Measurements from ENCODE around the gene SH3BGRL3. TPM values are rescaled to one million over a fixed set of nuclear protein-coding genes. Genes with fewer than 3 reads are reported as not detected.
A peak's percentile ranks its signal among the peaks of the same experiment; 100 is the strongest.
"Not testable (repeated sequence)": the region's sequence is repeated elsewhere in the genome, so short reads cannot be mapped to it uniquely, and the experiment has no call there.

The SH3BGRL3 gene
- 10 to 100 TPM; 10.3 to 16.9 (median 13.1) TPM for total RNA-seq

DNA sequence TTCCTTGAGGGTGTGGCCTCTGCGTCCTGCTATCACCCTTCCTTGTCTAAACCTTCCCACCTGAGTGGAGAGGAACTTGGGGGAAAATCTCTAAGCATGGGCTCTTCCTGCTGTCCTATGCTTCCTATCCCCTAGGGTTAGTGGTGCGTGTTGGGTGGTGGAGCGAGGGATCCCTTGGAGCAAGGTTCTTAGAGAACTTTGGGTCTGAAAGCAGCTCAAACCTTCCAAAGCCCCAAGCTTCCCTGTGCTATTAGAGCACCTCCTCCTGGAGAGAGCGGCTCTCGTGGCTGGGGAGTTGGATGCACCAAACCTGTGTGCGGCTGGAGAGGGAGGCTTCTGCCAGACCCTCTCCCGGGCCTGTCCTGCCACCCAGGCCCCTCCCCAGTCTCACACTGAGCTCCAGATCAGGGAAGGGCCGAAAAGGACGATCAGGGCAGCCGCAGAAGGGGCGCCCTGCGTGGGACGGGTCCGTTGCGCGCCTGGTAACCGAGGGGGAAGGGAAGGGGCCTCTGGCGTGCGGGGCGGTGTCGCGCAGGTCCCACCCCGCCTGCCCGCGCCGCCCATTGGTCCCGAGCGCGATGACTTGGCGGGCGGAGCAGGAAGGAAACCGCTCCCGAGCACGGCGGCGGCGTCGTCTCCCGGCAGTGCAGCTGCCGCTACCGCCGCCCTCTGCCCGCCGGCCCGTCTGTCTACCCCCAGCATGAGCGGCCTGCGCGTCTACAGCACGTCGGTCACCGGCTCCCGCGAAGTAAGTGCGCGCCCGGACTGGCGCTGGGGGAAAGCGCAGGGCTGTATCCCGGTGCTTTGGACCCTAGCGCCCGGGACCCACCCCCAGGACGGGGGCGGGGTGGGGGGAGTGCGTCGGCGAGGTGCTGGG is at the start of gene SH3BGRL3:
Gene SH3BGRL3 (plus strand): TSS at position 631 of the 877 bp plus-strand sequence. CDS start 70 bp downstream, at position 701.
- H3K4me1 ChIP-seq: peaks cover 54 to 67% of the 10 kb centered on the region in 2 donors
- DNase-seq (peak; percentile 78 to 82), ATAC-seq (peak; percentile 27 to 40)
- H3K27me3 ChIP-seq: no peaks in the 10 kb centered on the region
- H3K4me3 ChIP-seq: peak within 1 kb of the TSS; percentile 75 to 84 (median 78)
- peak; percentile 84 to 90 for TF ChIP-seq POLR2A (IDR thresholded peaks at IDR 0.05)
- TF ChIP-seq, protein P1, sequence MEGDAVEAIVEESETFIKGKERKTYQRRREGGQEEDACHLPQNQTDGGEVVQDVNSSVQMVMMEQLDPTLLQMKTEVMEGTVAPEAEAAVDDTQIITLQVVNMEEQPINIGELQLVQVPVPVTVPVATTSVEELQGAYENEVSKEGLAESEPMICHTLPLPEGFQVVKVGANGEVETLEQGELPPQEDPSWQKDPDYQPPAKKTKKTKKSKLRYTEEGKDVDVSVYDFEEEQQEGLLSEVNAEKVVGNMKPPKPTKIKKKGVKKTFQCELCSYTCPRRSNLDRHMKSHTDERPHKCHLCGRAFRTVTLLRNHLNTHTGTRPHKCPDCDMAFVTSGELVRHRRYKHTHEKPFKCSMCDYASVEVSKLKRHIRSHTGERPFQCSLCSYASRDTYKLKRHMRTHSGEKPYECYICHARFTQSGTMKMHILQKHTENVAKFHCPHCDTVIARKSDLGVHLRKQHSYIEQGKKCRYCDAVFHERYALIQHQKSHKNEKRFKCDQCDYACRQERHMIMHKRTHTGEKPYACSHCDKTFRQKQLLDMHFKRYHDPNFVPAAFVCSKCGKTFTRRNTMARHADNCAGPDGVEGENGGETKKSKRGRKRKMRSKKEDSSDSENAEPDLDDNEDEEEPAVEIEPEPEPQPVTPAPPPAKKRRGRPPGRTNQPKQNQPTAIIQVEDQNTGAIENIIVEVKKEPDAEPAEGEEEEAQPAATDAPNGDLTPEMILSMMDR (IDR thresholded peaks at IDR 0.05 in 4 of 5, conservative IDR thresholded peaks at IDR 0.05 in 1 of 5): peak in 3 of 5 experiments; percentile 8 to 27 (median 20)
- intact Hi-C loops (cut with DNase I; ENCODE audit: low total_unique reads) (loop anchor here (5.0 kb wide), 1 partner anchor 97 kb away; no protein-coding TSS in a partner anchor), in situ Hi-C loops (cut with MboI; ENCODE audit: low sequenced_read_pairs in 4 of 4) (loop anchor here in 2 of 4 donors (5.0 kb wide), 1 partner anchor 43 kb away; no protein-coding TSS in a partner anchor)
- no peaks in the 10 kb centered on the region for H3K9me3 ChIP-seq
- H3K27ac ChIP-seq: peak within 1 kb of the TSS; percentile 89 to 98 (median 93)
- H3K36me3 ChIP-seq: peaks cover 0 to 26% of the 10 kb centered on the region in 2 donors

DNA sequence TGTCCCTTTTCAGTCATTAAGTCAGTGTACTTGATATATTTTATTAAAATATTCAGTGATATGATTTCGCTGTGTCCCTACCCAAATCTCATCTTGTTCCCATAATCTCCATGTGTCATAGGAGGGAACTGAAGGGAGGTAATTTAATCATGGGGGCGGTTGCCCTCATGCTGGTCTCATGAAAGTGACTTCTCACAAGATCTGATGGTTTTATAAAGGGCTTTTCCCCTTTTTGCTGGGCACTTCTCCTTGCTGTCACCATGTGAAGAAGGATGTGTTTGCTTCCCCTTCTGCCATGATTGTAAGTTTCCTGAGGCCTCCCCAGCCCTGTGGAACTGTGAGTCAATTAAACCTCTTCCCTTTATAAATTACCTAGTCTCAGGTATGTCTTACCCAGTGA is 49.2 kb upstream of the SH3BGRL3 start:
- H3K27me3 ChIP-seq, H3K4me3 ChIP-seq, H3K9me3 ChIP-seq, H3K36me3 ChIP-seq, ATAC-seq, DNase-seq, H3K27ac ChIP-seq: not testable (repeated sequence)
- intact Hi-C loops (cut with DNase I; ENCODE audit: low total_unique reads): loop anchor here (5.0 to 10.0 kb wide), 2 partner anchors 193 to 1344 kb away; no protein-coding TSS in a partner anchor
- in situ Hi-C loops (cut with MboI; ENCODE audit: low sequenced_read_pairs in 4 of 4): loop anchor here in 1 of 4 donors (5.0 kb wide), 1 partner anchor 63 kb away; the partner anchor contains the start of genes C1orf232 and ZNF593
- peaks cover 7 to 15% of the 10 kb centered on the region in 2 donors for H3K4me1 ChIP-seq

DNA sequence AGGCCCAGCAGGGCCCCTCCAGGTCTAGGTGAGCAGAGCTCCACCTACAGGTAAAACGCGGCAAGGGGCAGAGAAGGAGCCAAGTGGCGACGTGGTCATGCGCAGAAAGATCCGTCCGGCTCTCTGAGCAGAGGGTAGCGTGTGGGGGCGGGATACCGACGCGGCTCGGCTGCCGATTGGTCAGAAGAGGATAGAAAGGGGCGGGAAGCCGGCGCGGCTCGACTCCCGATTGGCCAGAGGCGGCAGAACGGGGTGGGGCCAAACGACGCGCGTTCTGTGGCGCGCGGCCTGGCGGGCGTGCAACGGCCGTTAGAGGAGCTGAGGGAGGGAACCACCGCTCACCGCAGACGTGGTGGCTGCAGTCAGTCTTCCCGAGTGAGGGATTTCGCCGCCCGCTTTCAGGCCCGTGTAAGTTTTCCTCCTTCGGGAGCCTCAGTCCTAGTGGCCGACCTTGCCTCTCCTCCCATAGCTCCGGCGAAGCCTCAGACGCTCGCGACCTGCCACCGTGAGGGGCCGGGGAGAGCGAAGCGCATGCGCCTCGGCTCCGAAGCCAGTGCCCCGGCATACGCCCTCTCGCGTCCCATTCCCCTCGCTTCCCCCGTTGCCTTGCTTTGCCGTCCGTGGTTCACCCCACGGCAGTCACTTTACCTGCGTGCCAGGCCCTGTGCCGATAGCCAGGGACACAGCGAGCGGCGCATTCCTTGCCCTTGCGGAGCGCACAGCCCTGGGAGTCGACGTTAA is 45.8 kb upstream of the SH3BGRL3 start, which contains the start of gene CEP85:
Gene CEP85 (plus strand): TSS at position 298 of the 741 bp plus-strand sequence. CDS start 5,584 bp downstream, outside the sequence.
- intact Hi-C loops (cut with DNase I; ENCODE audit: low total_unique reads): loop anchor here (1.0 to 10.0 kb wide), 6 partner anchors 41 to 1341 kb away; partner anchors contain the start of gene ZNF593
- Histone ChIP-seq H3K27me3 (no peaks in the 10 kb centered on the region), H3K36me3 (no peaks in the 10 kb centered on the region), H3K4me1 (peaks cover 30 to 40% of the 10 kb centered on the region in 2 donors), H3K9me3 (no peaks in the 10 kb centered on the region), H3K4me3 (peak within 1 kb of the TSS; percentile 81 to 96 (median 90)), H3K27ac (peak within 1 kb of the TSS; percentile 97 to 99 (median 98))
- in situ Hi-C loops (cut with MboI; ENCODE audit: low sequenced_read_pairs in 4 of 4): loop anchor here in 1 of 4 donors (5.0 kb wide), 1 partner anchor 67 kb away; the partner anchor contains the start of genes C1orf232 and ZNF593
- peak; percentile 91 to 92 for ATAC-seq
- peak; percentile 98 to 99 for DNase-seq
- TF ChIP-seq, protein P1 (IDR thresholded peaks at IDR 0.05 in 4 of 5, conservative IDR thresholded peaks at IDR 0.05 in 1 of 5): peak; percentile 72 to 90 (median 89)
- peak; percentile 96 to 97 for TF ChIP-seq POLR2A (IDR thresholded peaks at IDR 0.05)

DNA sequence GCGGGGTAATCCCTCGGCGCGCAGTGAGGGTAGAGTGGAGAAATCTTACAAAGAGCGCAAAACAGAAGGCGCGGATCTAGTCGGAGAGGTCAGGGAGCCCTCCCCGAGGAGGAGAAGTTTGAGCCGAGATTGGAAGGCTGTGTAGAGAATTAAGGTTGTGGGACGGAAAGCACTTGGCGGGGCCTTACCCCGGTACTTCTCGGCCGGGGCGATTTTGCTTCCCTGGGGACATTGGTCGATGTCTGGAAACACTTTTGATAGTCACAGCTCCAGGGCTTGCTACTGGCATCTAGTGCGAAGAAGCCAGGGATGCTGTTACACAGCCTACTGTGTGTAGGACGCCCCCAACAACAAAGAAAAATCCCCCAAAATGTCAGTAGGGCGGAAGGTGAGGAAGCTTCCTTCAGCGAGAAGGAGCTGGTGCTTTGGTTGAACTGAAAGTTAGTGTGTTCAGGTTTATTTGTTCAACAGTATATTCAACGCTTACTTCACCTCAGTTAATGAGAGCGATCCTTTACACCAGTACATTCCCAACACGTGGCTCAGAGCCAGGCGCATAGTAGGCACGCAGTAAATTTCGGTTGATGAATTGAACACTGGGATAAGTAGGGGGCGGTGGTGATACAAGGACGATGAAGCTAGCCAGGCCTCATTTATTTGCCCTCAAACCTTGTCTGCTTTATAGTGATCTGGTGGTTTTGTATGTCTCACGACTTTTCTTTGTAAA is 45.1 kb upstream of the SH3BGRL3 start:
- ATAC-seq: peak in 1 of 2 donors; percentile 12
- peak overlapping the region; percentile 97 to 99 (median 98) for H3K27ac ChIP-seq
- TF ChIP-seq POLR2A (IDR thresholded peaks at IDR 0.05): no peak
- TF ChIP-seq, protein P1 (IDR thresholded peaks at IDR 0.05 in 4 of 5, conservative IDR thresholded peaks at IDR 0.05 in 1 of 5): no peak
- no peak for DNase-seq
- H3K36me3 ChIP-seq: no peaks in the 10 kb centered on the region
- no peaks in the 10 kb centered on the region for H3K27me3 ChIP-seq
- intact Hi-C loops (cut with DNase I; ENCODE audit: low total_unique reads) (loop anchor here (1.0 to 10.0 kb wide), 4 partner anchors 40 to 1340 kb away; partner anchors contain the start of gene PDIK1L), in situ Hi-C loops (cut with MboI; ENCODE audit: low sequenced_read_pairs in 4 of 4) (loop anchor here in 1 of 4 donors (5.0 kb wide), 1 partner anchor 68 kb away; the partner anchor contains the start of genes C1orf232 and ZNF593)
- H3K4me3 ChIP-seq: peak overlapping the region; percentile 81 to 96 (median 90)
- peaks cover 37 to 40% of the 10 kb centered on the region in 2 donors for H3K4me1 ChIP-seq
- H3K9me3 ChIP-seq: no peaks in the 10 kb centered on the region

Measured in gastrocnemius medialis (tissue), 4 donors.